Astrocyte (in vitro differentiated cells and primary cell): ENCODE data around the gene PRPF40B.

Experiments used
- EZH2 ChIP-seq: IDR thresholded peaks from 2 replicates; pipeline ENCODE4 v1.6.1; 2012; ENCODE audit warnings: mild to moderate bottlenecking, low read length, inconsistent platforms; ENCODE audit not compliant: insufficient read depth
- TF ChIP-seq, protein P1 (sequence below): IDR thresholded peaks from 2 replicates; pipeline ENCODE4 v1.5.1; 2011; ENCODE audit warnings: low read depth, mild to moderate bottlenecking, inconsistent platforms, low read length, moderate library complexity; ENCODE audit not compliant: insufficient read depth

DNA sequence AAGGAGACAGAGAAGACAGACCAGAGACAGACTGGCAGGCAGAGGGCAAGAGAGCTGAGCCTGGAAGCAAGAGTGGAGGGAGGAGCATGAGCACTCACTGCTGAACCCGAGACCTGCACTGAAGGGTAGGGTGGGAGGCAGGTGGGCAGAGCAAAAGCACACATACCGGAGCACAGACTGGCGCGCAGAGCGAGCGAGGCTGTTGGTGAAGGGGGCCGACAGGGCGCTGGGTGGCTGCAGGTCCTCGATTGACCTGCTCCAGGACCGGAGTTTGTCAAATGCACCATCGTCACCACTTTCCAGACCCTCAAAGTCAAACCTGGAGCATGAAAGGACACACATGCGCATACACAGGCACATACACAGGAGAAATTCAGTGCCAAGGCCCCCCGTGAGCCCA, 34.9 kb downstream of the PRPF40B start:
- TF ChIP-seq, protein P1, sequence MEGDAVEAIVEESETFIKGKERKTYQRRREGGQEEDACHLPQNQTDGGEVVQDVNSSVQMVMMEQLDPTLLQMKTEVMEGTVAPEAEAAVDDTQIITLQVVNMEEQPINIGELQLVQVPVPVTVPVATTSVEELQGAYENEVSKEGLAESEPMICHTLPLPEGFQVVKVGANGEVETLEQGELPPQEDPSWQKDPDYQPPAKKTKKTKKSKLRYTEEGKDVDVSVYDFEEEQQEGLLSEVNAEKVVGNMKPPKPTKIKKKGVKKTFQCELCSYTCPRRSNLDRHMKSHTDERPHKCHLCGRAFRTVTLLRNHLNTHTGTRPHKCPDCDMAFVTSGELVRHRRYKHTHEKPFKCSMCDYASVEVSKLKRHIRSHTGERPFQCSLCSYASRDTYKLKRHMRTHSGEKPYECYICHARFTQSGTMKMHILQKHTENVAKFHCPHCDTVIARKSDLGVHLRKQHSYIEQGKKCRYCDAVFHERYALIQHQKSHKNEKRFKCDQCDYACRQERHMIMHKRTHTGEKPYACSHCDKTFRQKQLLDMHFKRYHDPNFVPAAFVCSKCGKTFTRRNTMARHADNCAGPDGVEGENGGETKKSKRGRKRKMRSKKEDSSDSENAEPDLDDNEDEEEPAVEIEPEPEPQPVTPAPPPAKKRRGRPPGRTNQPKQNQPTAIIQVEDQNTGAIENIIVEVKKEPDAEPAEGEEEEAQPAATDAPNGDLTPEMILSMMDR: no peak
- TF ChIP-seq EZH2: no peak
